ENCODE results near the gene COA1.
"Not testable (repeated sequence)": the region's sequence is repeated elsewhere in the genome, so short reads cannot be mapped to it uniquely, and the experiment has no call there.

The COA1 gene

GRCh38 chr7:43727003-43727402 lies 2.3 kb downstream of the COA1 start:
- no peak for DNase-seq (ENCODE audit: low read depth in 2 of 2)

GRCh38 chr7:43726466-43726865 lies 2.9 kb downstream of the COA1 start:
- DNase-seq (ENCODE audit: low read depth in 2 of 2), result no peak

- no peak for DNase-seq (ENCODE audit: low read depth in 2 of 2)
These were observed 4.1 kb downstream of the COA1 start for GRCh38 chr7:43725251-43725650.

GRCh38 chr7:43723007-43723341 lies 6.3 kb downstream of the COA1 start:
- DNase-seq (ENCODE audit: low read depth in 2 of 2), result no peak

- no peak for DNase-seq (ENCODE audit: low read depth in 2 of 2)
These were observed 8.0 kb downstream of the COA1 start for GRCh38 chr7:43721193-43721806.

- DNase-seq (ENCODE audit: low read depth in 2 of 2), result no peak
These were observed 12.7 kb downstream of the COA1 start for GRCh38 chr7:43716598-43716997.

- DNase-seq (ENCODE audit: low read depth in 2 of 2), result not testable (repeated sequence)
These were observed 13.4 kb downstream of the COA1 start for GRCh38 chr7:43715966-43716365.

- no peak for DNase-seq (ENCODE audit: low read depth in 2 of 2)
These were observed 17.8 kb downstream of the COA1 start for GRCh38 chr7:43711503-43711902.

- not testable (repeated sequence) for DNase-seq (ENCODE audit: low read depth in 2 of 2)
These were observed 21.3 kb downstream of the COA1 start for GRCh38 chr7:43708055-43708454.

- DNase-seq (ENCODE audit: low read depth in 2 of 2), result no peak
These were observed 25.8 kb downstream of the COA1 start for GRCh38 chr7:43703573-43703972.

- DNase-seq (ENCODE audit: low read depth in 2 of 2), result no peak
These were observed 26.3 kb downstream of the COA1 start for GRCh38 chr7:43702974-43703373.

GRCh38 chr7:43701929-43702328 lies 27.4 kb downstream of the COA1 start:
- DNase-seq (ENCODE audit: low read depth in 2 of 2), result no peak

GRCh38 chr7:43701500-43701854 lies 27.8 kb downstream of the COA1 start:
- no peak for DNase-seq (ENCODE audit: low read depth in 2 of 2)

- DNase-seq (ENCODE audit: low read depth in 2 of 2), result no peak
These were observed 28.4 kb downstream of the COA1 start for GRCh38 chr7:43700646-43701499.

- no peak for DNase-seq (ENCODE audit: low read depth in 2 of 2)
These were observed 29.2 kb downstream of the COA1 start for GRCh38 chr7:43700059-43700501.

GRCh38 chr7:43698460-43699255 lies 30.7 kb downstream of the COA1 start:
- DNase-seq (ENCODE audit: low read depth in 2 of 2), result no peak

GRCh38 chr7:43697690-43698089 lies 31.6 kb downstream of the COA1 start:
- DNase-seq (ENCODE audit: low read depth in 2 of 2), result no peak

- no peak for DNase-seq (ENCODE audit: low read depth in 2 of 2)
These were observed 34.0 kb downstream of the COA1 start for GRCh38 chr7:43695365-43695764.

GRCh38 chr7:43694399-43694748 lies 34.9 kb downstream of the COA1 start:
- DNase-seq (ENCODE audit: low read depth in 2 of 2), result no peak

- DNase-seq (ENCODE audit: low read depth in 2 of 2), result no peak
These were observed 35.5 kb downstream of the COA1 start for GRCh38 chr7:43693687-43694398.

- no peak for DNase-seq (ENCODE audit: low read depth in 2 of 2)
These were observed 36.5 kb downstream of the COA1 start for GRCh38 chr7:43692582-43693373.

All from stimulated activated CD4-positive, alpha-beta T cell treated with anti-CD3 and anti-CD28 coated beads, Interleukin-15, amount 100 ng/mL, for 48 hours (primary cell).